HepG2 (cell line): Measurements from ENCODE around the gene FOXN3. TPM values are rescaled to one million over a fixed set of nuclear protein-coding genes. Genes with fewer than 3 reads are reported as not detected.

ENCODE experiments used
- KLF6 ChIP-seq: IDR thresholded peaks from 2 replicates; pipeline ENCODE4 v1.8.0; 2016; ENCODE audit warnings: missing biosample characterization, missing genetic modification reagents
- MIER2 ChIP-seq: IDR thresholded peaks from 2 replicates; pipeline ENCODE4 v1.6.1; 2016; ENCODE audit warnings: missing biosample characterization, missing genetic modification reagents
- ZBTB46 ChIP-seq: sonication (generic); formaldehyde crosslinking; IDR thresholded peaks from 2 replicates; pipeline ENCODE4 v1.4.0; 2020; ENCODE audit warnings: mild to moderate bottlenecking, missing genetic modification reagents, borderline replicate concordance
- ZNF496 ChIP-seq: sonication (generic); formaldehyde crosslinking; IDR thresholded peaks from 2 replicates; pipeline ENCODE4 v1.8.1; 2023; ENCODE audit warnings: mild to moderate bottlenecking, moderate library complexity, missing genetic modification reagents; ENCODE audit not compliant: insufficient replicate concordance
- ZNF660 ChIP-seq: sonication (generic); formaldehyde crosslinking; IDR thresholded peaks from 2 replicates; pipeline ENCODE4 v1.5.1; 2020; ENCODE audit warnings: mild to moderate bottlenecking, low read depth, missing genetic modification reagents, borderline replicate concordance
- ZNF879 ChIP-seq: sonication (generic); formaldehyde crosslinking; IDR thresholded peaks from 2 replicates; pipeline ENCODE4 v1.8.1; 2023; ENCODE audit warnings: missing genetic modification reagents
- polyA plus RNA-seq, 8 experiments: library from polyadenylated mRNA; depleted of rRNA in 3 of 8; stranded (reverse) in 7 of 8; unstranded in 1 of 8; fragments of >200 nt; fragmentation: Illumina TruSeq in 4 of 8; extraction: Trizol in 4 of 8; gene quantifications; 2 replicates each; pipeline versions ENCODE4 v1.2.1 to v1.2.3, GENCODE V29; 2011 to 2016; ENCODE audit warnings: low read depth in 4 of 8, missing spikeins in 1 of 8, mixed read lengths in 1 of 8; ENCODE audit not compliant: insufficient read depth in 1 of 8
- total RNA-seq, 5 experiments: library from RNA; depleted of rRNA; stranded (reverse); fragments of >200 nt; fragmentation: Illumina TruSeq; extraction: Trizol; gene quantifications; 2 replicates each; pipeline ENCODE4 v1.2.3, GENCODE V29; 2016; ENCODE audit warnings: low read depth in 1 of 5
- TF ChIP-seq, protein P1 (sequence below): sonication (generic); formaldehyde crosslinking; IDR thresholded peaks from 2 replicates; pipeline ENCODE4 v1.9.0; 2022; ENCODE audit warnings: low read depth, missing genetic modification reagents
- TF ChIP-seq, protein P2 (sequence below): sonication (generic); formaldehyde crosslinking; IDR thresholded peaks from 2 replicates; pipeline ENCODE4 v1.5.0; 2020; ENCODE audit warnings: mild to moderate bottlenecking, missing genetic modification reagents, borderline replicate concordance

Gene FOXN3
- total and polyA plus RNA-seq, 2 of the 13 experiments (the other 11 are each of a cell fraction or from before 2014, with no cell fraction given), result 32.4 to 70.2 TPM

DNA sequence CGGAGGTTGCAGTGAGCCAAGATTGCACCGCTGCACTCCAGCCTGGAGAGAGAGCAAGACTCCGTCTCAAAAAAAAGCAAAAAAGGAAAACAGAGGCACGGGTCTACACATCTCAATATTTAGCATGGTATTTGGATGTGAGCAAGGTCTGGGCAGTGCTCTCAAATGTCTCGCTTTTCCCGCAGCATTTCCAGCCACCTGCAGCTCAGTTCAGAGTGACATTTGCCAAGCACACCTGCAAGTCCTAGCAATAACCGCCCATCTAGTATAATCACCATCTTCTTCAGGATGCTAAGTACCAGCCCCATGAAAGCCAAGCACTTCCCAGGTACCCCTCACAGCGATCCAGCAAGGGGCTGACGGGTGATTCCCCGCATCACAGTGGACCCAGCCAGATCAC, 69.1 kb downstream of the FOXN3 start (continued):
- TF ChIP-seq, protein P1, sequence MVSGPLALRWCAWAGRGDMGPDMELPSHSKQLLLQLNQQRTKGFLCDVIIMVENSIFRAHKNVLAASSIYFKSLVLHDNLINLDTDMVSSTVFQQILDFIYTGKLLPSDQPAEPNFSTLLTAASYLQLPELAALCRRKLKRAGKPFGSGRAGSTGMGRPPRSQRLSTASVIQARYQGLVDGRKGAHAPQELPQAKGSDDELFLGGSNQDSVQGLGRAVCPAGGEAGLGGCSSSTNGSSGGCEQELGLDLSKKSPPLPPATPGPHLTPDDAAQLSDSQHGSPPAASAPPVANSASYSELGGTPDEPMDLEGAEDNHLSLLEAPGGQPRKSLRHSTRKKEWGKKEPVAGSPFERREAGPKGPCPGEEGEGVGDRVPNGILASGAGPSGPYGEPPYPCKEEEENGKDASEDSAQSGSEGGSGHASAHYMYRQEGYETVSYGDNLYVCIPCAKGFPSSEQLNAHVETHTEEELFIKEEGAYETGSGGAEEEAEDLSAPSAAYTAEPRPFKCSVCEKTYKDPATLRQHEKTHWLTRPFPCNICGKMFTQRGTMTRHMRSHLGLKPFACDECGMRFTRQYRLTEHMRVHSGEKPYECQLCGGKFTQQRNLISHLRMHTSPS (CRISPR knock-in tag), result no peak
- TF ChIP-seq MIER2 (CRISPR knock-in tag), result no peak
- TF ChIP-seq ZNF879 (CRISPR knock-in tag), result no peak
- TF ChIP-seq, protein P2, sequence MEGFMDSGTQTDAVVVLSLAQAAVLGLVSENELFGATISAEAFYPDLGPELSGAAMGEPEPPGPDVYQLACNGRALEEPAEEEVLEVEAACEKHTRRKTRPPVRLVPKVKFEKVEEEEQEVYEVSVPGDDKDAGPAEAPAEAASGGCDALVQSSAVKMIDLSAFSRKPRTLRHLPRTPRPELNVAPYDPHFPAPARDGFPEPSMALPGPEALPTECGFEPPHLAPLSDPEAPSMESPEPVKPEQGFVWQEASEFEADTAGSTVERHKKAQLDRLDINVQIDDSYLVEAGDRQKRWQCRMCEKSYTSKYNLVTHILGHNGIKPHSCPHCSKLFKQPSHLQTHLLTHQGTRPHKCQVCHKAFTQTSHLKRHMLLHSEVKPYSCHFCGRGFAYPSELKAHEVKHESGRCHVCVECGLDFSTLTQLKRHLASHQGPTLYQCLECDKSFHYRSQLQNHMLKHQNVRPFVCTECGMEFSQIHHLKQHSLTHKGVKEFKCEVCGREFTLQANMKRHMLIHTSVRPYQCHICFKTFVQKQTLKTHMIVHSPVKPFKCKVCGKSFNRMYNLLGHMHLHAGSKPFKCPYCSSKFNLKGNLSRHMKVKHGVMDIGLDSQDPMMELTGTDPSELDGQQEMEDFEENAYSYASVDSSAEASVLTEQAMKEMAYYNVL (CRISPR knock-in tag), result no peak
- no peak for TF ChIP-seq KLF6
- TF ChIP-seq ZBTB46 (CRISPR knock-in tag), result no peak
- no peak for TF ChIP-seq ZNF660 (CRISPR knock-in tag)
- TF ChIP-seq ZNF496 (CRISPR knock-in tag), result no peak
- TF ChIP-seq, all 625 proteins: peak for 2
